Aorta (tissue), 5 donors: ENCODE results near the gene ANKRD11. TPM values are rescaled to one million over a fixed set of nuclear protein-coding genes. Genes with fewer than 3 reads are reported as not detected.
A peak's percentile ranks its signal among the peaks of the same experiment; 100 is the strongest.

ENCODE experiments used
- ATAC-seq: fragments of 200-7000 bp; cut with Tn5 transposase; one replicate; pipeline ENCODE4 v1.9.1; 2022; ENCODE audit warnings: moderate library complexity; ENCODE audit not compliant: low FRiP score
- DNase-seq, 2 donors: peaks; one replicate each; pipeline ENCODE4 v3.0.0-alpha.2; 2020
- H3K27ac ChIP-seq, 2 donors: one replicate each; pipeline ENCODE4 v1.5.1; 2013; ENCODE audit warnings: low read length in 2 of 2, mild to moderate bottlenecking in 2 of 2, moderate library complexity in 2 of 2, control low read depth in 1 of 2, inconsistent platforms in 1 of 2, low read depth in 1 of 2
- H3K27me3 ChIP-seq, 2 donors: one replicate each; pipeline ENCODE4 v1.6.1; 2013; ENCODE audit warnings: control low read depth in 1 of 2, low read length in 1 of 2, mild to moderate bottlenecking in 1 of 2, moderate library complexity in 1 of 2; ENCODE audit not compliant: insufficient read depth in 2 of 2, control insufficient read depth in 1 of 2
- H3K36me3 ChIP-seq, 2 donors: one replicate each; pipeline ENCODE4 v1.6.1; 2013; ENCODE audit warnings: control low read depth in 1 of 2, low read length in 1 of 2, mild to moderate bottlenecking in 1 of 2; ENCODE audit not compliant: insufficient read depth in 2 of 2, control insufficient read depth in 1 of 2
- H3K4me1 ChIP-seq, 2 donors: one replicate each; pipeline ENCODE4 v1.6.1; 2013; ENCODE audit warnings: low read length in 2 of 2, control low read depth in 1 of 2, mild to moderate bottlenecking in 1 of 2, moderate library complexity in 1 of 2; ENCODE audit not compliant: insufficient read depth in 2 of 2, control insufficient read depth in 1 of 2
- H3K4me3 ChIP-seq, 2 donors: one replicate each; pipeline ENCODE4 v1.5.1; 2013; ENCODE audit warnings: low read length in 2 of 2, control low read depth in 1 of 2, mild to moderate bottlenecking in 1 of 2
- H3K9me3 ChIP-seq: one replicate; pipeline ENCODE4 v1.6.1; 2013; ENCODE audit warnings: mild to moderate bottlenecking, low read length; ENCODE audit not compliant: control insufficient read depth
- WGBS, 2 donors: extraction: QIAGEN DNeasy Blood & Tissue Kit; methylation state at CpG; one replicate each; pipeline ENCODE4 v1.1.7; 2013; 5-methylcytosine and 5-hydroxymethylcytosine counted together
- intact Hi-C, 2 donors: fragments of 100-400 bp; cut with DNase I; formaldehyde crosslinking; loops; one replicate each; pipeline versions ENCODE4 v1.14.2 to v1.15.0; 2022
- polyA plus RNA-seq, 2 donors: library from polyadenylated mRNA; stranded (reverse); fragments of 200-250 nt; gene quantifications; one replicate each; pipeline ENCODE4 v1.2.3, GENCODE V29; 2013
- total RNA-seq, 2 donors: library from RNA; stranded (reverse); fragmentation: NEBNext Ultra II Directional; extraction: Animal tissue kit (Norgen Biotek cat#: 25700); gene quantifications; one replicate each; pipeline ENCODE4 v1.2.1, GENCODE V29; 2021
- donor health status: healthy with polysubstance abuse.
- donor health status: Bipolar disorder and iron deficiency.
- donor health status: DM: no; HTN: no; CAD: no.
- donor health status: DM: no; HTN: no; CAD: no.
- donor health status: DM: yes; HTN: yes; CAD: no.

The ANKRD11 gene
- total and polyA plus RNA-seq, 4 donors = 34.6 to 139 (median 90.1) TPM

DNA sequence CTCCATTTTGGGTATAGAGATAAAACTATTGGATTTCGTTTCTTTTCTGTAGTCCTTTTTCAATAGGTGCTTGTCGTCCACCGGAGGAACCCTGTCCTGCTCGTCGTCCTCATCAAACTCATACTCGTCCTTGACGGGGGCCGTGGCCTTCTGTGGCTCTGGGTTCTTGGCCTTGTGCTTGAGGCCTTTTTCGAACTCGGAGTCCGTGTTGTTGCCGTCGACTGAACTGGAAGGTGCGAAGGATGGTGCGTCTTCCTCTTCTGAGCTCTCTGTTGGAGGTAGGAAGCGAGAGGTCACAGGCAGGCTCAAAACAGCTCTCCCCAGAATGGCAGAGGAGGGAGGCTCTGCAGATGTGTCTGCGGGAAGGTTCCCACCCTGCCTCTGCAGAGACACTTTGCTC, 205.0 kb downstream of the ANKRD11 start:
- WGBS, 2 donors = 90 to 95% methylated on average over 17 of the region's 17 CpGs
- DNase-seq = no peak
- Histone ChIP-seq H3K27me3 (no peaks in the 10 kb centered on the region), H3K9me3 (no peaks in the 10 kb centered on the region), H3K27ac (no peak overlapping the region), H3K4me3 (no peak overlapping the region), H3K36me3 (peaks cover 5 to 8% of the 10 kb centered on the region in 2 donors), H3K4me1 (no peaks in the 10 kb centered on the region)
- no peak for ATAC-seq
- intact Hi-C loops = no loop called here

DNA sequence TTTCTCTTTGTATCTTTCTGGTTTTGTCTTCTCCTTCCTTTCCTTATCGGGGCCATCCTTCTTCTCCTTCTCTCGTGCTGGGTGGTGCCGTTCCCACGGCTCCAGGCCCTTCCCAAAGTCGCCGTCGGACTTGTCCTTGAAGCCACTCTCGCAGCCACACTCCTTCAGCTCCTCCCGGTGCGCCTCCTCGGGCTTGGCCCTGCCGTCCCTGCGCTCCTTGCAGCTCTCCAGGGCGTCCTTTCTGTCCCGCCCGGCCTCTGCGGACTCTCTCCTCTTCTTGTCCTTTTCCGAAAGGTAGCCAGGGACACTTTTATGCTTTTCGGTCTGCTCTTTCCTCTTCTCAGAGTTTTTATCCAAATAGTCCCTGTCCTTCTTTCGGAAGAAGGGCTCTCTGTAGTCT, 206.9 kb downstream of the ANKRD11 start:
- WGBS, 2 donors = 89 to 90% methylated on average over 20 of the region's 20 CpGs
- DNase-seq (no peak), ATAC-seq (no peak)
- H3K4me1 ChIP-seq = no peaks in the 10 kb centered on the region
- H3K27me3 ChIP-seq = no peaks in the 10 kb centered on the region
- no peak overlapping the region for H3K27ac ChIP-seq
- intact Hi-C loops = no loop called here
- H3K4me3 ChIP-seq = no peak overlapping the region
- H3K36me3 ChIP-seq = peaks cover 5 to 10% of the 10 kb centered on the region in 2 donors
- no peaks in the 10 kb centered on the region for H3K9me3 ChIP-seq

DNA sequence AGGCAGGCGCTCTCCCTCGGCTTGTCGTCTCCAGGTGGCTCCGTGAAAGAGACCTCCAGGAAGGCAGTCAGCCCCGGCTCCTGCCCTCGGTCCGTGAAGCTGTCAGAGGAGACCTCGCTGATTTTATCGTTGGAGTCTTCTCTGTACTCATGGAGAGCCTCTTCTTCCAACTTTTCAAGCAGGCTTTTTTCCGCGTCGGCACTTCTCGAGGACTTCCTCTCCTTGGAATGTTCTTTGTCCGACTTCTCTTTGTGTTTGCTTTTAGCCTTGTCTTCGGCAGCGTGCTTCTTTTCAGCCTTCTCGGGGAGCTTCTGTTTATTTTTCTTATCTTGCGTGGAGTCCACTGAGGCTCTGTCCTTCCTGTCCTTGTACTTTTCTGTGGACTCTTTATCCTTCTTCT, 207.8 kb downstream of the ANKRD11 start:
- Histone ChIP-seq H3K27ac (no peak overlapping the region), H3K4me1 (no peaks in the 10 kb centered on the region), H3K27me3 (no peaks in the 10 kb centered on the region), H3K9me3 (no peaks in the 10 kb centered on the region), H3K4me3 (no peak overlapping the region), H3K36me3 (peaks cover 5 to 10% of the 10 kb centered on the region in 2 donors)
- no peak for DNase-seq
- intact Hi-C loops = no loop called here
- 80 to 85% methylated on average over 18 of the region's 18 CpGs for WGBS, 2 donors
- ATAC-seq = no peak

DNA sequence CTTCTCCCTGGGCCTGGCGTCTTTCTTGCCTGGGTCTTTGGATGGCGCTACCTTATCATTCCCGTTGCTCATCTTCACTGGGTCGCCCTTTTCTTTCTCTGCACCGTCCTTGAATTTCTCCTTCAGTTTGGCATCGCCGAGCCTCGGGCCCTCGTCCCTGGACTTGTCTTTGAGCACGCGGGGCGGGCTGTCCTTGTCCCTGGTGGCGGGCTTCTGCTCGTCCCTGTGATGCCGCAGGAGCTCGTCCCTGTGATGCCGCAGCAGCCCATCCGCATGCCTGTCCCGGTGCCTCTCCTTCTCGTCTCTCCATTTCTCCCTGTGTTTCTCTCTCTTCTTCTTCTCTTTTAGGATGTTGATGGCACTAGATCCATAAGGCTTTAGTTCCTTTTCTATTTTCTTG, 208.5 kb downstream of the ANKRD11 start:
- no peaks in the 10 kb centered on the region for H3K27me3 ChIP-seq
- no peak overlapping the region for H3K4me3 ChIP-seq
- ATAC-seq = no peak
- peaks cover 5 to 10% of the 10 kb centered on the region in 2 donors for H3K36me3 ChIP-seq
- intact Hi-C loops = no loop called here
- WGBS, 2 donors = 96 to 98% methylated on average over 20 of the region's 20 CpGs
- DNase-seq = no peak
- H3K27ac ChIP-seq = no peak overlapping the region
- H3K9me3 ChIP-seq = no peaks in the 10 kb centered on the region
- H3K4me1 ChIP-seq = no peaks in the 10 kb centered on the region

DNA sequence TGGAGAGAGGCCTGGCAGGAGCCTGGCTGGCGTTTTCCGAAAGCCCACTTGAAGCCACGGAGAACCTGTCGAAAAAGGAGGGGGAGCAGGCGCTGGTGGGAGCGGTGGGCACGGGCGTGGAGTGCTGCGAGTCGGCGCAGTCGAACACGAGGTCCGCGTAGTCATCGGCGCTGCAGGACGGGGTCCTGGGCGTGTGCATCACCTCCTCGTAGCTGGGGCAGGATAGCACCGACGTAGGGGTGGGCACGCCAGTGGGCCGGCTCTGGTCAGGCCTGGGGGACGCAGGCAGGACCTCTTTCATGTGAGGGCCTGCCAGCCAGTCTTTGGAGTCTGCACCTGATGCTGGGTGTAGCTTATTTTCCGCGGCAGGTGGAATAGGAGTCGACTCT, 209.2 kb downstream of the ANKRD11 start:
- 97 to 98% methylated on average over 28 of the region's 28 CpGs for WGBS, 2 donors
- ATAC-seq (peak; percentile 9), DNase-seq (peak in 1 of 2 donors; percentile 45)
- H3K4me3 ChIP-seq = no peak overlapping the region
- peaks cover 3 to 10% of the 10 kb centered on the region in 2 donors for H3K36me3 ChIP-seq
- no peaks in the 10 kb centered on the region for H3K27me3 ChIP-seq
- no peaks in the 10 kb centered on the region for H3K4me1 ChIP-seq
- no peak overlapping the region for H3K27ac ChIP-seq
- H3K9me3 ChIP-seq = no peaks in the 10 kb centered on the region
- intact Hi-C loops = no loop called here

DNA sequence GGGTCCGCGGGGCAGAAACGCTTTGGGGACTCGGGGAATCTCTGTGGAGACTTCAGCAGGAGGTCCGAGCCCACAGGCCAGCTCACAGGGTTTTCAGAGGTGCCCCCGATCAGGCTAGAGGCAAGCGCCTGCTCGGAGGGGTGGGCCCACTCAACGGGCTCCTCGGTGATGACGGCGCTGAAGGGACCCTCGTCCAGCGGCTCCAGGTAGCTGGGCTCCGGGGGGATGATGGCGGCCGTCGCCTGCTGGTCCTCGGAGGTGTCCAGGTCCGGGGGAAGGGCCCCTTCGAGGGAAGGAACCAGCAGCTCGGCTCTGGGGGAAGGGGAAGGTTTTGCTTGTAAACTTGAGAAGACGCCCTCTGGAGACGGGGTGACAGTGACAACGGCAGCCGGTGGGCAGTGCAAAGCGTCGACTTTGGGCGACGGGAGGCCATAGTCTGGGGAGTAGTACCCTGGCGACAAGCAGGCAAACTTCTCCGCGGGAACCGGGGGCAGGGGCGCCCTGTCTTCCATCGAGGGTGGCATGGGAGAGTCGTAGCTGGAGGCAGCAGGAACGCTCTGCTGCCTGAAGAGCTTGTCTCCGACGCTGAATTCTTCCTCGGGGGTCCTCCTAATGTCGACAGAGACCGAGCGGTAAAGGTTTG, 209.7 kb downstream of the ANKRD11 start:
- H3K27ac ChIP-seq = no peak overlapping the region
- intact Hi-C loops = no loop called here
- no peak overlapping the region for H3K4me3 ChIP-seq
- ATAC-seq (no peak), DNase-seq (peak in 1 of 2 donors; percentile 48)
- WGBS, 2 donors = 94% methylated on average over 41 to 44 of the region's 44 CpGs
- H3K4me1 ChIP-seq = no peaks in the 10 kb centered on the region
- H3K27me3 ChIP-seq = no peaks in the 10 kb centered on the region
- H3K9me3 ChIP-seq = no peaks in the 10 kb centered on the region
- H3K36me3 ChIP-seq = peaks cover 0 to 10% of the 10 kb centered on the region in 2 donors

DNA sequence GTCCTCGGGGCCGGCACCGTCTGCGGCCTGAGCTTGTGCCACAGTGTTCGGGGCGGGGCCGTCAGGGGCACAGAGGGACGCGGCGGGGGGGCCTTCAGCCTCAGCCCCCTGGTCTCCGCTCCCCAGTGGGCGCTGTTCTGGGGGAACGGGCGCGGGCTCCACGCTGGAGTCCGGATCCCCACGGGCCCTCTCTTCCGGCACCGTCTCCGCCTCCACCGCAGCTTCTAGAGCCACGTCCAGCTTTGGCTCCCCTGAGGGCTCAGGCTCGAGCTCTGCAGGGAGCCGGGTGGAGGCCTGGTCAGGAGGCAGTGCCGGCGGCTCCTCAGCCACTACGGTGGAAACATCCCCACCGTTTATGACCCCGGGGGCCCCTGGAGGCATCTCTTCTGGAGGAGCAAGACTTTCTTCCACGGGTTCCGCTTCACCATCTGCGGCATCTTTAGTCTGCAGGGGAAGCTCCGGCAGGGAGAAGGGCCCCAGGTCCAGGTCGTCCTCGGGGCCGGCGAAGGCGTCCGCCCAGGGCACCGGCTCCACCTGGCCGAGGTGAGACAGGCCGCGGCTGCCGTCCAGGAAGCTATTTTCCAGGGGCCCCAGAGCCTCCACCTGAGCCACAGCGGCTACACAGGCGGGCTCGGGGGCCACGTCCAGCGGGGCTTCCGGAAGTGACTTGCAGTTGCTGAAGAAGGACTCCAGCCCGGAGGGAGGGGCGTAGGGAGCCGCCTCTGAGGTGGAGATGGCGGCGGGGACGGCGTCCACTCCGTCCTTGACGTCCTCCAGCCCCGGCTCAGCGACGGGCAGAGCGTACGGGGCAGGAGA, 210.5 kb downstream of the ANKRD11 start:
- 94 to 95% methylated on average over 63 to 65 of the region's 65 CpGs for WGBS, 2 donors

DNA sequence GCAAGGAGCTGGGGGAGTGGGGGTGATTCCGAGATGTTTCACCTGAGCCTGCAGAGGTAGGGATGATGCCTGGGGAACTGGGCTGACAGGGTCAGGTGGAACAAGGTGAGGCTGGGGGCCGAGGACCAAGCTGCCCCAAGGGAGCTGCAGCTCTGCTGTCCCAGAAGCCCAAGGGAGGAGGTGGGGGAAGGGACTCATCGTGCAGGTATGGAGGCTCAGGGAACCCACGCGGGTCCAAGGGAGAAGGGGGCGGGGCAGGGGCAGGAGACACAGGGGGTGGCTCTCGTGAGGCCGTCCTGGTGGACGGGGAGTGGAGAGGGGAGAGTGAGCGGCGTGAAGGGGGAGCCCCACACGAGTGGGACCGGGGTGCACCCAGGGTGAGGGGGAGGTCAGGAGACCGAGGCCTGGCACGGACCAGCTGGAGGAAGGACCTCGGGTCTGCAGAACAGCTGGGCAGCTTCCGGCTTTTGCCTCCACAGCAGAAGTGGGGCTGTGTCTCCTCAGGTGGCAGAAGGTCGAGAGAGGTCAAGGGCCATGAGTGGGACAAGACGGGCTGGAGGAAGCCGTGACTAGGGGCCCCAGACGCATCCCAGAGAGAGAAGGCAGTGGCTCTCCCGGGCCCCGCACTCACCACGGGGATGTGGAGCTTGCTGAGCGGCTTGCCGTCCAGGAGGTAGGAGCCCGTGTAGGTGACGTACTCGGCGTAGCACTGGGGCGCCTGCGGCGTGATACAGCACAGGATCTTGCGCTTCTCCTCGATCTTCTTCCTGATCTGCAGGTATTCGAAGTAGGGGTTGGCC, 211.7 kb downstream of the ANKRD11 start:
- H3K27ac ChIP-seq = no peak overlapping the region
- H3K36me3 ChIP-seq = peaks cover 0 to 5% of the 10 kb centered on the region in 2 donors
- H3K9me3 ChIP-seq = no peaks in the 10 kb centered on the region
- no peaks in the 10 kb centered on the region for H3K4me1 ChIP-seq
- DNase-seq (no peak), ATAC-seq (no peak)
- 87 to 90% methylated on average over 33 to 36 of the region's 36 CpGs for WGBS, 2 donors
- intact Hi-C loops = no loop called here
- no peak overlapping the region for H3K4me3 ChIP-seq
- no peaks in the 10 kb centered on the region for H3K27me3 ChIP-seq

More for the DNA sequence above, 210.5 kb downstream of the ANKRD11 start:
- ATAC-seq (no peak), DNase-seq (peak in 1 of 2 donors; percentile 41)
- intact Hi-C loops = no loop called here
- Histone ChIP-seq H3K27ac (no peak overlapping the region), H3K4me3 (no peak overlapping the region), H3K4me1 (no peaks in the 10 kb centered on the region), H3K36me3 (peaks cover 0 to 6% of the 10 kb centered on the region in 2 donors), H3K27me3 (no peaks in the 10 kb centered on the region), H3K9me3 (no peaks in the 10 kb centered on the region)
